ENCODE data around the gene PPM1L. TPM values are rescaled to one million over a fixed set of nuclear protein-coding genes. Genes with fewer than 3 reads are reported as not detected.

PPM1L gene
- total RNA-seq, 2 donors from 2014 or later, result 7.6 to 13.7 TPM

DNA sequence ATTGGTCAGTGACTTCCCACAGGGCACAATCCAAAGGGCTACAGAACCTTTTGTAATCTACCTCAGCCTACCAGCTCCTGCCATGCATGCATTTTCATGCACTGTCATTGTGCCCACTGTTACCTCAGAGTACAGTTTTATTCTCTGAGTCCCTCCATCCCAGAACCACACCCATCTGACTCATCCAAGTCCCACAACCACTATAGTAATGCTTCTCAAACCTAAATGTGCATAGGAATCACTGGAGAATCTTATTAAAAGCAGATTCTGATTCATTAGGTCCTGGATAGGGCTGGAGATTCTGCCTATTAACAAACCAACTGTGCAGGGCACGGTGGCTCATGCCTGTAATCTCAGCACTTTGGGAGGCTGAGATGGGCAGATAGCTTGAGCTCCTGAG, 352.8 kb downstream of the PPM1L start:
- no peak overlapping the region for H3K4me3 ChIP-seq
- TF ChIP-seq, protein P1, sequence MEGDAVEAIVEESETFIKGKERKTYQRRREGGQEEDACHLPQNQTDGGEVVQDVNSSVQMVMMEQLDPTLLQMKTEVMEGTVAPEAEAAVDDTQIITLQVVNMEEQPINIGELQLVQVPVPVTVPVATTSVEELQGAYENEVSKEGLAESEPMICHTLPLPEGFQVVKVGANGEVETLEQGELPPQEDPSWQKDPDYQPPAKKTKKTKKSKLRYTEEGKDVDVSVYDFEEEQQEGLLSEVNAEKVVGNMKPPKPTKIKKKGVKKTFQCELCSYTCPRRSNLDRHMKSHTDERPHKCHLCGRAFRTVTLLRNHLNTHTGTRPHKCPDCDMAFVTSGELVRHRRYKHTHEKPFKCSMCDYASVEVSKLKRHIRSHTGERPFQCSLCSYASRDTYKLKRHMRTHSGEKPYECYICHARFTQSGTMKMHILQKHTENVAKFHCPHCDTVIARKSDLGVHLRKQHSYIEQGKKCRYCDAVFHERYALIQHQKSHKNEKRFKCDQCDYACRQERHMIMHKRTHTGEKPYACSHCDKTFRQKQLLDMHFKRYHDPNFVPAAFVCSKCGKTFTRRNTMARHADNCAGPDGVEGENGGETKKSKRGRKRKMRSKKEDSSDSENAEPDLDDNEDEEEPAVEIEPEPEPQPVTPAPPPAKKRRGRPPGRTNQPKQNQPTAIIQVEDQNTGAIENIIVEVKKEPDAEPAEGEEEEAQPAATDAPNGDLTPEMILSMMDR (IDR thresholded peaks at IDR 0.05), result no peak
- no peak for TF ChIP-seq POLR2A (IDR thresholded peaks at IDR 0.05)
- H3K27ac ChIP-seq, result no peak overlapping the region
- peaks cover 11% of the 10 kb centered on the region for H3K4me1 ChIP-seq
- WGBS, 2 donors, result 94 to 100% methylated on average over 1 of the region's 1 CpG
- intact Hi-C loops (cut with DNase I), result no loop called here
- no peak for ATAC-seq
- DNase-seq, result no peak
- no peaks in the 10 kb centered on the region for H3K36me3 ChIP-seq (replicated peaks in 1 of 2; ENCODE audit: insufficient read depth in 1 of 2, low read depth in 2 of 2)
- no peaks in the 10 kb centered on the region for H3K27me3 ChIP-seq
- no peaks in the 10 kb centered on the region for H3K9me3 ChIP-seq

DNA sequence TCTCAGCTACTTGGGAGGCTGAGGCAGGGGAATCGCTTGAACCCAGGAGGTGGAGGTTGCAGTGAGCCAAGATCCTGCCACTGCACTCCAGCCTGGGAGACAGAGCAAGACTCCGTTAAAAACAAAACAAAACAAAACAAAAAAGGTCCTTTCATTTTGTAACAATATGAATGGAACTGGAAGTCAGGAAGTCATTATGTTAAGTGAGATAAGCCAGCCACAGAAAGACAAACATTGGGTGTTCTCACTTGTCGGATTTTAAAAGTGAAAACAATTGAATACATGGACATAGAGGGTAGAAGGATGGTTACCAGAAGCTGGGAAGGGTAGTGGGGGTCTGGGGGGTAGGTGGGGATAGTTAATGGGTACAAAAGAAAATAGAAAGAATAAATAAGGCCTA, 361.6 kb downstream of the PPM1L start:
- WGBS, 2 donors, result 81 to 87% methylated on average over 3 of the region's 3 CpGs
- Histone ChIP-seq H3K27me3 (no peaks in the 10 kb centered on the region), H3K4me1 (no peaks in the 10 kb centered on the region), H3K4me3 (no peak overlapping the region), H3K36me3 (replicated peaks in 1 of 2; ENCODE audit: insufficient read depth in 1 of 2, low read depth in 2 of 2) (no peaks in the 10 kb centered on the region), H3K9me3 (peaks cover 0 to 20% (median 0%) of the 10 kb centered on the region in 3 donors), H3K27ac (no peak overlapping the region)
- no peak for TF ChIP-seq POLR2A (IDR thresholded peaks at IDR 0.05)
- TF ChIP-seq, protein P1 (IDR thresholded peaks at IDR 0.05), result no peak
- intact Hi-C loops (cut with DNase I), result no loop called here
- no peak for ATAC-seq
- no peak for DNase-seq

DNA sequence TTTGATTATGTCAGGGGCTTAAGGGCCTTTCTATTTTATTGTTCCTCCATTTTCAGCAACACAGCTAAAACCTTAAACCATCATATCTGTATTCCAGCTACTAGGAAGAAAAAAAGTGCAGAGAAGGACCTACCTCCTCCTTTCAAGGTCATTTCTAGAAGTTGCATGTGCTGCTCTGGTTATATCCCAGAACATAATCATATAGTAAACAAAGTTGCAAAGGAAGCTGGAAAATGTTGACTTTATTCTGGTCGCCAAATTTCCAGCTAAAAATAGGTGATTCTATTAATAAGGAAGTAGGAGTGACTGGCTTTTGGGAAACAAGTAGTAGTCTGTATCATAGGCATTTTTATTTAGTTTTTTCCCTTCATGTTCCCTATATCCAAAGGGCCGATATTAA, 370.5 kb downstream of the PPM1L start:
- 28 to 35% methylated on average over 2 of the region's 2 CpGs for WGBS, 2 donors

More for the DNA sequence above, 370.5 kb downstream of the PPM1L start:
- Histone ChIP-seq H3K27me3 (no peaks in the 10 kb centered on the region), H3K27ac (no peak overlapping the region), H3K36me3 (replicated peaks in 1 of 2; ENCODE audit: insufficient read depth in 1 of 2, low read depth in 2 of 2) (no peaks in the 10 kb centered on the region), H3K9me3 (peaks cover 0 to 6% (median 0%) of the 10 kb centered on the region in 3 donors), H3K4me1 (peaks cover 5% of the 10 kb centered on the region), H3K4me3 (no peak overlapping the region)
- intact Hi-C loops (cut with DNase I), result no loop called here
- DNase-seq (no peak), ATAC-seq (no peak)
- no peak for TF ChIP-seq POLR2A (IDR thresholded peaks at IDR 0.05)
- TF ChIP-seq, protein P1 (IDR thresholded peaks at IDR 0.05), result no peak

Other genes starting within 250 kb of the PPM1L start
- gene KPNA4, start 190.7 kb upstream of the PPM1L start, total RNA-seq, result 10 to 100 TPM in 1 of 2 donors, 1 to 10 TPM in 1; 9.6 to 14.3 TPM
- 1 to 10 TPM; 2.3 to 8.8 TPM for gene ARL14, start 79.1 kb upstream of the PPM1L start, total RNA-seq